ENCODE results near the gene HMOX2.

The HMOX2 gene

DNA sequence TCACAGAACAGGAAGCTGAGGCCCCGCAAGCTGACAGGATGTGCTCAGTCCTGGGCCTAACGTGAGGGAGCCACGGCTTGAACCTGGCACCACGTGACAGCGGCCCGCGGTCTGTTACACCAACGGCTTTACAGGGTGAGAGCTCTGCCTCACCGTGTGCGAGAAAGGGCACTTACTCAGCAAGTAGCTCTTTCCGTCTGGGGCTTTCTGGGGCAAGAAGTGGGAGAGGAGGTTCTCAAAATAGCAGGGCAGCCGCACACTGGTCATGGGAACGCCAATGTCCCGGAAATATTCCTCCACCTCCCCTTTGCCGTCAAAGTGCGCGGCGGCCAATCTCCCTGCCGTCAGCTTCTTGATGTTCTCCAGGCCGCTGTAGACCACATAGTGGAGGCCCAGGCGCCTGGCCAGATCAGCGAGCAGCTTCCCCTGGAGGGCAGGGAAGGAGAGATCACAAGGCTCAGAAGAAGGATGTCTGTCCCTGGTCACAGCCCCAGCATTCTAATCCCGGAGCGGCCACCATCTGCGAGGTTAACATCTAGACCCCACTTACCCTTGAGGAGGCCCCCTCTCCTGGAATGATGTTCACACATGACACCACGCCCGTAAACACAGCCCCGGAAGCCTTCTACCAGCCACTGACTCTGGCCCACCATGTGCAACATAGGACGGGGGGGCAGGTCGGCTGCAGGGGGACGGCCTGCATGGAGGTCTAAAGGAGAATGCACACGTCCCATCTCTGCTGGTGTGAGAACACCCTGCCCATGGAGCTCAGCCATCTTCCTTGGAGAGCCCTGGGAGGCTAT, 10.0 kb upstream of the HMOX2 start:
- no peak for DNase-seq

GRCh38 chr16:4467916-4468315, 8.3 kb upstream of the HMOX2 start:
- no peak for DNase-seq

- DNase-seq: no peak
Observed at GRCh38 chr16:4468972-4469371, 7.2 kb upstream of the HMOX2 start.

DNA sequence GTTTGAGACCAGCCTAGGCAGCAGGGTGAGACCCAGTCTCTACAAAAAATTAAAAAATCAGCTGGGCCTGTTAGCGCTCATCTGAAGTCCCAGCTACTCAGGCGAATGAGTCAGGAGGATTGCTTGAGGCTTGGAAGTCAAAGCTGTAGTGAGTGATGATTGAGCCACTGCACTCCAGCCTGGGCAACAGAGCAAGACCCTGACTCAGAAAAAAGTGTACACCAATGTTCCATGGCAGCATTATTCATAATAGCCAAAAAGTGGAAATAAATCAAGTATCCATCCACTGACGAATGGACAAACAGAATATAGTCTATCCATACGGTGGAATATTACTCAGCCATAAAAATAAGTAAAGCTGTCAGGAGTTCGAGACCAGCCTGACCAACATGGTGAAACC, 4.3 kb upstream of the HMOX2 start:
- DNase-seq: no peak

DNA sequence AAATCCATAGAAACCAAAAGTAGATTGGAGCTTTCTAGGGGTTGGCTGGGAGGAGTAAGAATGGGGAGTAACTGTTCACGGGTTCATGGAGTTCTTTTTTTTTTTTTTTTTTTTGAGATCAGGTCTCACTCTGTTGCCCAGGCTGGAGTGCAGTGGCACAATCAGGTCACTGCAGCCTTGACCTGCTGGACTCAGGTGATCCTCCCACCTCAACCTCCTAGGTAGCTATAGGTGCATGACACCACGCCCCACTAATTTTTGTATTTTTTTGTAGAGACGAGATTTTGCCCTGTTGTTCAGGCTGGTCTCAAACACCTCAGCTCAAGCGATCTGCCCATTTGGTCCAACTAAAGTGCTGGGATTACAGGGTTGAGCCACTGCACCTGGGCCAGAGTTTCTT, 3.3 kb upstream of the HMOX2 start:
- DNase-seq: no peak

- peak; percentile 89 to 93 for DNase-seq
Observed at GRCh38 chr16:4474192-4474961, 1.8 kb upstream of the HMOX2 start, which contains the start of gene NMRAL1. TSS of gene NMRAL1 (minus strand) at chr16:4474625. CDS start at chr16:4474132, 493 bp downstream.

GRCh38 chr16:4477966-4478365, 1.8 kb downstream of the HMOX2 start:
- peak; percentile 49 to 54 for DNase-seq

DNA sequence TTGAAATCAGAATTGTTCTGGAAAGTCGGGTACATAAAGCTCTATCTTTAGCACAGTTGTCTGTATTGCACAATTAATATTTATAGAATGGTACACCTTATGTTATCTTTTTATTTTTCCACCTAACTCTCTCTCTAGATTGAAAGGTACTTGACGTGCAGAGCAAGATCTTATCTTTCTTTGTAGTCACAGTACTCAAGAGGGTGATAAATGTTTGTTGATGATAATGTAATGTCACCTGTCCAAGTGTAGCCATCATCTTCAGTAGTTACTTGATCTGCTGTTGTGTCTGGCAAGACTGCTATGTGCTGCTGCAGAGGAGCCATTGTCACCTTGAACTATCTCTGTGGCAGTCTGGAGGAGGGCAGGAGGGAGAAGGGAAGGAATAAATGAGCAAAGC, 5.3 kb downstream of the HMOX2 start:
- DNase-seq: no peak

DNA sequence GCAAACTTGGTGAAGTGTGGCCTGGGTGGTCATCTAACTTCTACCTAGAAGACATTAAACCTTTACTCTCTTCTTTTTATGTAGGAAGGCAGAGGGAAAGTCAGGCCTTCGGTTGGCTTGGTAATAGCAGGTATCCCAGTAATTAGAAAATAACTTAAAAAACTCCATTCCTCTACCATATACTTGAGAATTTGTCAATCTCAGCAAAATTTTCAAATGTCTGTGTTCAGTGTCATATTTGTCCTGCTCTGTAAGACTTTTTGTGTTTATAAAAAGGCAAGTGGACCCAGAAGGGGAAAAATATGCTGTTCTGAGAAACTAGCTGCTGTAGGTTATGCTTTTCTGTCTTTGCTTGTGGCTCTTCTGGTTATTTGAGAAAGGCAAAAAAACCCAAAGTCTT, 5.8 kb downstream of the HMOX2 start:
- DNase-seq: no peak

- no peak for DNase-seq
Observed at GRCh38 chr16:4486126-4486893, 10.1 kb downstream of the HMOX2 start.

GRCh38 chr16:4487955-4488498, 11.8 kb downstream of the HMOX2 start:
- no peak for DNase-seq

DNA sequence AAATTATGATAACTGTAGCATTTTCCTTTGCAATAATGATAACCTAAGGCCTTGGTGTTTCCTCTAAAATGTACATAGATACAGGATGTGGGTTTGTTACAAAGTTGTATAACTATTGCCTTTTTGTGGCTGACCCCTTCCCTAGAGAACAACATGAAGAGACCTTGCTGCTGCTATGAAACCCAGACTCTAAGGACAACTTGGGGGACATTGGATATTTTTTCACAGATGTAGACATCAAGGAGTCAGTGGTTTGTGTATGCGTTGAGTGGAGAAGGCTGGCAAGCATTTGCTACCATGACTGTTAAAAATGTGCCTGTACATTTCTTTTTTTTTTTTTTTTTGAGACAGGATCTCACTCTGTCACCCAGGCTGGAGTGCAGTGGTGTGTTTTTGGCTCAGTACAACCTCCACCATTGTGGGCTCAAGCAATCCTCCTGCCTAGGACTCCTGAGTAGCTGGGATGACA, 12.3 kb downstream of the HMOX2 start:
- DNase-seq: no peak

GRCh38 chr16:4489030-4489429, 12.8 kb downstream of the HMOX2 start:
- DNase-seq: no peak

DNA sequence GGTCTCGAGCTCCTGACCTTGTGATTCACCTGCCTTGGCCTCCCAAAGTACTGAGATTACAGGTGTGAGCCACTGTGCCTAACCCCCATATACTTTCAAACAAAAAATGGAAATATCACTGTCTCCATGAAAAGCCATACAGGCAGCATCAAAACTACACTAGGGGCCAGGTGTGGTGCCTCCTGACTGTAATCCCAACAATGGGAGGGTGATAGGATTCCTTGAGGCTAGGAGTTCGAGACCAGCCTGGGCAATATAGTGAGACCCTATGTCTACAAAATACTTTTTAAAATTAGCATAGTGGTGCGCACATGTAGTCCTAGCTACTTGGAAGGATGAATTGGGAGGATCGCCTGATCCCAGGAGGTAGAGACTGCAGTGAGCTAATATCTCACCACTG, 15.7 kb downstream of the HMOX2 start:
- no peak for DNase-seq

- no peak for DNase-seq
Observed at GRCh38 chr16:4494746-4495490, 18.7 kb downstream of the HMOX2 start.

GRCh38 chr16:4495766-4496165, 19.6 kb downstream of the HMOX2 start:
- no peak for DNase-seq

DNA sequence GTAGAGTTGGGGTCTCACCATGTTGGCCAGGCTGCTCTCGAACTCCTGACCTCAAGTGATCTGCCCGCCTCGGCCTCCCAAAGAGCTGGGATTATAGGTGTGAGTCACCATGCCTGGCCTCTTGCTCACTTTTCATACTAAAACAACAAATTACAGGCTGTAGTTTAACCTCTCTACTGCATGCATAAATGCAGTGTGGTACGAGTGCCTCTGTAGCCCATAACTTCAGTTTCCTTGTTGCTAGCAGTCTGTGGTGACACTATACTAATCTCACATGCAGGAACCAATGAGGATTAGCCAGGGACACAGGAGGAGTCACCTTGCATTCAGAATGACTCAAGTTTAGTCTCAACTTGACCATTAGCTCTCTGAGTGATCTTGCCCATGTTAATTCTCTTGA, 20.1 kb downstream of the HMOX2 start:
- no peak for DNase-seq

- DNase-seq: no peak
Observed at GRCh38 chr16:4498546-4499195, 22.5 kb downstream of the HMOX2 start.

DNA sequence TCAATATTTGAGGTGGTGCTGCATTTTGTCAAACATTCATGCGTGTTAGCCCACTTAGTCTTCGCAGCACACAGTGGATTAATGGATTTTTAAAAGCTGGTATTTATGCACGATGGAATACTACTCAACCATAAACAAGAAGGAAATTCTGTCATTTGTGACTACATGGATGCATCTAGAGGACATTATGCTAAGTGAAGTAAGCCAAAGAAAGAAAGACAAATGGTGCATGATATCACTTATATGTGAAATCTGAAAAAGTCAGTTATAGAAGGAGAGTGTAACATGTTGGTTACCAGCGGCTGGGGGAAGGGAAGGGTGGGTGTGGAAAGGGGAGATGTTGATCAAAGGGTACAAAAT, 23.0 kb downstream of the HMOX2 start:
- no peak for DNase-seq

- peak; percentile 29 to 55 for DNase-seq
Observed at GRCh38 chr16:4500272-4500671, 24.1 kb downstream of the HMOX2 start.

DNA sequence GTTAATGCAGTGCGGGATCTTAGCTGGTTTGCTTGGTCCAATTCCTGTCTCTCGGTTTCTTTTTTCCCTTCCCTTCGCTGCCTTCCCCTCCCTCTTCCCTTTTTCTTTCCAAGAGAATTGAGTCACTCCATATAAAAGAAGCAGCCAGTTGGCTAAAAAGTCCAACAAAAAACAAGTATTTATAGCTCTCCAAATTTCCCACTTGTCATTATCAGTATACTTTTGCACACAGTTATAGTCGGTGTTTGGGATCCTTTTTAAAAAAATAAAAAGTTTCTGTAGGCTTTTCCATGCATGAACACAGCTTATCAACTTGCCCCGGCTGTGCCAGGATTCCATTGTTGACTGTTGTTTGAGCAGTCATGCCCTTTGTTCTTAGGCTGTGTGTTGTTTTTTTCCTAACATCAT, 24.9 kb downstream of the HMOX2 start:
- no peak for DNase-seq
